GM04503 (cell line): Measurements from ENCODE around the gene DNAJB2.
A peak's percentile ranks its signal among the peaks of the same experiment; 100 is the strongest.

Source experiments
- DNase-seq: peaks from one replicate; pipeline ENCODE4 v3.0.0-alpha.2; 2012; ENCODE audit warnings: low read depth

Gene DNAJB2

GRCh38 chr2:219279151-219279915 lies at the start of gene DNAJB2:
Gene DNAJB2 (plus strand): TSS chr2:219279366. CDS start chr2:219279834, 468 bp downstream.
- peak; percentile 89 for DNase-seq

- DNase-seq, result no peak
These were observed 49.1 kb upstream of the DNAJB2 start for GRCh38 chr2:219230059-219230540.

- DNase-seq, result no peak
These were observed 44.8 kb upstream of the DNAJB2 start for GRCh38 chr2:219234331-219234730.

GRCh38 chr2:219243291-219243761 lies 35.8 kb upstream of the DNAJB2 start:
- no peak for DNase-seq

GRCh38 chr2:219244789-219245147 lies 34.4 kb upstream of the DNAJB2 start:
- no peak for DNase-seq

GRCh38 chr2:219245148-219245898 lies 33.8 kb upstream of the DNAJB2 start, which contains the start of the genes GLB1L and STK16:
Gene GLB1L (minus strand): TSS chr2:219245444. CDS start chr2:219243573, 1,871 bp downstream.
Gene STK16 (plus strand): TSS chr2:219245479. CDS start chr2:219246000, 521 bp downstream.
- DNase-seq, result peak; percentile 65

GRCh38 chr2:219245899-219246230 lies 33.3 kb upstream of the DNAJB2 start:
- no peak for DNase-seq

- no peak for DNase-seq
These were observed 32.6 kb upstream of the DNAJB2 start for GRCh38 chr2:219246559-219246958.

- DNase-seq, result no peak
These were observed 31.2 kb upstream of the DNAJB2 start for GRCh38 chr2:219247678-219248642.

- DNase-seq, result no peak
These were observed 30.3 kb upstream of the DNAJB2 start for GRCh38 chr2:219248845-219249202.

GRCh38 chr2:219249203-219249980 lies 29.8 kb upstream of the DNAJB2 start:
- peak; percentile 54 for DNase-seq

GRCh38 chr2:219250049-219250781 lies 29.0 kb upstream of the DNAJB2 start:
- no peak for DNase-seq

- no peak for DNase-seq
These were observed 27.5 kb upstream of the DNAJB2 start for GRCh38 chr2:219251656-219252055.

GRCh38 chr2:219252084-219252483 lies 27.1 kb upstream of the DNAJB2 start:
- DNase-seq, result no peak

- DNase-seq, result no peak
These were observed 26.6 kb upstream of the DNAJB2 start for GRCh38 chr2:219252570-219252899.

GRCh38 chr2:219252900-219253752 lies 26.0 kb upstream of the DNAJB2 start, which contains the start of gene TUBA4B:
Gene TUBA4B (plus strand): TSS chr2:219253243. CDS start chr2:219253408, 165 bp downstream.
- no peak for DNase-seq

GRCh38 chr2:219253753-219254589 lies 25.2 kb upstream of the DNAJB2 start, which contains the start of gene TUBA4A:
Gene TUBA4A (minus strand): TSS chr2:219253918. CDS start chr2:219253858, 60 bp downstream.
- no peak for DNase-seq

- no peak for DNase-seq
These were observed 24.5 kb upstream of the DNAJB2 start for GRCh38 chr2:219254590-219255201.
